GM18868 (cell line): Measurements from ENCODE around the gene PRXL2C.

ENCODE experiments used
- ATAC-seq: cut with Tn5 transposase; IDR thresholded peaks from one replicate; pipeline ENCODE4 v1.9.1; 2021; ENCODE audit warnings: mild to moderate bottlenecking, moderate library complexity; ENCODE audit not compliant: unreplicated experiment

The PRXL2C gene

DNA sequence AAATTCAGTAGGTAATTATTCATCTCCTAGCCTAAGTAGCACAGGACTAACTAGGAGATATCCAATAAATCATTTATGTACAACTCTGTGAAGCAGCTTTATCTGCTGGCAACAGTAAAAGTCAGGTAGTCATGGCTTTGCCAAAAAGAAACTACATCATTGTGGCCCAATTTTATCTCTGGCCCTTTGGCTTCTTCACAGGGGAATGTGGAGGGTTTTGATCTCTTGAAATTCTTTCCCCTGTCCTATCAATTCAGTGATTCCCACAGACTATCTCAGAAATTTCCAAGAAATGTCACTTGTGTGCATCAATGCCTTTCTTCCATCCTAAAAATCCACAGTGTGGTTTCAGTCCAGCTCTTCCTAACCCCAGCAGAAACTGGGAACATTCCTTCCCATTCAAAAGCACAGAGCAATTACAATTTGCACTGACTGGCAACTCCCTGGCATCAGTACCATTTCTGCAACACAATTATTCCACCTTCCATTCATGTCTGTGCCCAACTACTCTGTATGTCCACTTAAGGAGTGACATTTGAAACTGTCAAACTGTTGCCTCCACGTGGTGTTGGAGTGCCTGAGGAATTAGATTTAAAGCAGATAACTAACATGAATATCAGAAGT is 42.0 kb downstream of the PRXL2C start:
- no peak for ATAC-seq

GRCh38 chr9:96612105-96612965 is 42.8 kb downstream of the PRXL2C start:
- no peak for ATAC-seq

- no peak for ATAC-seq
Measured at GRCh38 chr9:96611302-96611701, 43.8 kb downstream of the PRXL2C start.

- ATAC-seq: no peak
Measured at GRCh38 chr9:96609732-96610131, 45.4 kb downstream of the PRXL2C start.

GRCh38 chr9:96607971-96608370 is 47.1 kb downstream of the PRXL2C start:
- ATAC-seq: no peak

GRCh38 chr9:96605328-96605727 is 49.8 kb downstream of the PRXL2C start:
- ATAC-seq: no peak

GRCh38 chr9:96604004-96604319 is 51.2 kb downstream of the PRXL2C start:
- no peak for ATAC-seq

GRCh38 chr9:96603305-96604003 is 51.7 kb downstream of the PRXL2C start:
- no peak for ATAC-seq

- no peak for ATAC-seq
Measured at GRCh38 chr9:96599298-96599697, 55.8 kb downstream of the PRXL2C start.

DNA sequence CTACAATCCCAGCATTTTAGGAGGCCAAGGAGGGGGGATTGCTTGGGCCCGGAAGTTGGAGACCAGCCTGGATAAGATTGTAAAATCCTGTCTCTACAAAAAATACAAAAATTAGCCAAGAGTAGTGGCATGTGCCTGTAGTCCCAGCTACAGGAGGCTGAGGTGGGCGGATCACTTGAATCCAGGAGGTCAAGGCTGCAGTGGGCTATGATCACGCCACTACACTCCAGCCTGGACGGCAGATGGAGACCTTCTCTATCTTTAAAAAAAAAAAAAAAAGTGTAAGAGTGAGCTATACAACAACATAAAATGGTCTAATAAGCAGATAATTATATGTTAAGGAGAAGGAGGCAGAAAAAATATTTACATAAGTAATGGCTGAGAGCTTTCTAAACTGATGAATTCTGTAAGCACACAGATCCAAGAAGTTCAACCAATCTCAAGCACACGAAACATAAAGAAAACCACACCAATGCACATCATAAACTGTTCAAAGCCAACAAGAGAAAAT is 58.5 kb downstream of the PRXL2C start:
- no peak for ATAC-seq
